Rectal smooth muscle tissue (tissue), 1 donor: Measurements from ENCODE around the gene RAB3C.

Source experiments
- H3K27ac ChIP-seq: one replicate; pipeline ENCODE4 v1.7.0; 2013; ENCODE audit warnings: low read depth, low read length, inconsistent platforms
- H3K27me3 ChIP-seq: one replicate; pipeline ENCODE4 v1.7.0; 2013; ENCODE audit warnings: low read length; ENCODE audit not compliant: control insufficient read depth, insufficient read depth
- H3K36me3 ChIP-seq: one replicate; pipeline ENCODE4 v1.7.0; 2013; ENCODE audit warnings: low read length; ENCODE audit not compliant: control insufficient read depth, insufficient read depth
- H3K4me1 ChIP-seq: one replicate; pipeline ENCODE4 v1.7.0; 2013; ENCODE audit warnings: low read length; ENCODE audit not compliant: control insufficient read depth, insufficient read depth
- H3K4me3 ChIP-seq: one replicate; pipeline ENCODE4 v1.7.0; 2013; ENCODE audit warnings: low read length
- H3K9ac ChIP-seq: one replicate; pipeline ENCODE4 v1.7.0; 2013; ENCODE audit warnings: low read length

The RAB3C gene

DNA sequence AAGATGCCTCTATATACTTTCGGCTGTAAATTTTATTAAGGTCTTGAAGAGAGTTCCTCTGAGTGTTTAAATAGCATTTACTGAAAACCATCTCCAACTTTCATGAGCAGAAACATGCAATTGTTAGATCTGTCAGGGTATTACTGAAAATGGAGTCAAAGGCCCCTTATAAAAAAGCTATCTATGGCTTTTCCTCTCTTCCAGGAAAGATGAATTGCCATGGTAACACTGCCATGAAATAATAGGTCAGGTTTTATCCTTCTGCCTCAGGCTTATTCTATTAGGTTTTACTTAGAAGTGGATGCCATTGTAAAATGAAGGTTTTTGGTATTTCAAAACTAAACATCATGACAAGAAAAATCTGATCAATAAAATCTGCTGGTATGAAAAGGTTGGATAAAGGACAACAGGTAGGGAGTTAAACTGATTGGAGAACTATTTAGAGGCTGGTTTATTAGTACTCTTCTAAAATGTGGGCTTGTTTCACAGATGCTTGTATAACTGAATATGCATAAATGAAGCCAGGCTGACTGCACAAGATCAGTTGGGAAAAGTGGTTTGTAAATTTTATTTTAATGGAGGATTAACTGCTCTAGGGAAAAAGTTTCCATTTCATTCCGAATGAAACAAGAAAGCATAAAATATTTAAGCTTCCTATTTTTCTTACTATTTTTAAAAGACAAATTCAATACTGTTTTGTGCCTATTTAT lies 135.5 kb downstream of the RAB3C start:
- no peak overlapping the region for H3K4me3 ChIP-seq
- H3K4me1 ChIP-seq: no peaks in the 10 kb centered on the region
- no peaks in the 10 kb centered on the region for H3K36me3 ChIP-seq
- no peak overlapping the region for H3K9ac ChIP-seq
- no peaks in the 10 kb centered on the region for H3K27me3 ChIP-seq
- H3K27ac ChIP-seq: no peak overlapping the region

DNA sequence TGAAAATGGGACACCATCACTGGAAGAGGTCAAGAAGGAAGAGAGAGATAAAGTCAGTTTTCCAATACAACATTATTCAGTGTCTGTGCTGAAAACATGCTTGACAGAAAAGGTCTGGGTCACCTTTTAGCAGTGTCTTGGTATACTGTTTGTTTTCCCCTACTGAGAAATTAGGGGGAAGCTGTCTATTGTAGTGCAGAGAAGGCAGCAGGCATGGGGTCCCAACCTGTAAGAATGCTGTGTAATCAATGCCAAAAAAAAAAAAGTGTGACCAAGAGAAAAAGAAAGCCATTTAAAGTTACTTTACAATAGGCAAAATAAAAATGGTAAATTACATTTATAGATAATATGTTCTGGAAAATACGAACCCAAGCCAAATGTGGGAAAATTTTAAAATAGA lies 139.3 kb downstream of the RAB3C start:
- H3K27ac ChIP-seq: no peak overlapping the region
- no peak overlapping the region for H3K4me3 ChIP-seq
- no peaks in the 10 kb centered on the region for H3K4me1 ChIP-seq

DNA sequence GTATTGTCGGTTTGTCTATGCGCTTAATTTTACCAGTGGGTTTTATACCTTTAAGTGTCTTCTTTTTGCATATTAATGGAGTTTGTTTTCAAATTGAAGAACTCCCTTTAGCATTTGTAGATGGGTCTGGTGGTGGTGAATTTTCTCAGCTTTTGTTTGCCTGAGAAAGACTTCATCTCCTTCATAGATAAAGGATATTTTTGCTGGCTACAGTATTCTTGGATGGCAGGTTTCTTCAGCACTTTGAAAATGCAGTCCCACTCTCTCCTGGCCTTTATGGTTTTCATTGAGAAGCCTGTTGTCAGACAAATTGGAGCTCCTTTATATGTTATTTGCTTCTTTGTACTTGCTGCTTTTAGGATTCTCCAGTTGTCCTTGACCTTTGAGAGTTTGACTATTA lies 142.1 kb downstream of the RAB3C start:
- no peak overlapping the region for H3K27ac ChIP-seq
- H3K9ac ChIP-seq: no peak overlapping the region
- H3K36me3 ChIP-seq: no peaks in the 10 kb centered on the region

More for the DNA sequence above, 139.3 kb downstream of the RAB3C start:
- Histone ChIP-seq H3K36me3 (no peaks in the 10 kb centered on the region), H3K9ac (no peak overlapping the region), H3K27me3 (no peaks in the 10 kb centered on the region)

DNA sequence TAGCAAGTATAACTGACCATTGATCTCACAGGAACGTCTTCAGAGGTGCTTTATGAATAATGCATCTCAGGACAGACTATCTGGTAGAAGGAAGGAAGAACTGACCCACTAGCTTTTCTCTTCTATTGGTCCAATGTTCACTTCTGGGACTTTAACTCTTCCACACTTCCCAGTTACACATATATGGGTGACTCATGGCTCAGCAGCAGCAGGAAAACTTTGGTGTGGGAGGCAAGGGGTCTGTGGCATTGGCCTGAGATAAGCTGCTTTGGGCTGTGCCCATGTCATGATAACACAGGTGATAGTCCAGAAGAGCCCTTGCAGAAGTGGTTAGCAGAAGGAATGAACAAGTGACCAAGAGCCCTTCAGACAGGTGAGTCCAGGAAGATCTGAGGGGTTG lies 148.8 kb downstream of the RAB3C start:
- H3K27ac ChIP-seq: no peak overlapping the region
- no peak overlapping the region for H3K9ac ChIP-seq
- no peaks in the 10 kb centered on the region for H3K27me3 ChIP-seq
- H3K36me3 ChIP-seq: no peaks in the 10 kb centered on the region
- no peak overlapping the region for H3K4me3 ChIP-seq
- no peaks in the 10 kb centered on the region for H3K4me1 ChIP-seq

More for the DNA sequence above, 142.1 kb downstream of the RAB3C start:
- Histone ChIP-seq H3K4me3 (no peak overlapping the region), H3K4me1 (no peaks in the 10 kb centered on the region), H3K27me3 (no peaks in the 10 kb centered on the region)

DNA sequence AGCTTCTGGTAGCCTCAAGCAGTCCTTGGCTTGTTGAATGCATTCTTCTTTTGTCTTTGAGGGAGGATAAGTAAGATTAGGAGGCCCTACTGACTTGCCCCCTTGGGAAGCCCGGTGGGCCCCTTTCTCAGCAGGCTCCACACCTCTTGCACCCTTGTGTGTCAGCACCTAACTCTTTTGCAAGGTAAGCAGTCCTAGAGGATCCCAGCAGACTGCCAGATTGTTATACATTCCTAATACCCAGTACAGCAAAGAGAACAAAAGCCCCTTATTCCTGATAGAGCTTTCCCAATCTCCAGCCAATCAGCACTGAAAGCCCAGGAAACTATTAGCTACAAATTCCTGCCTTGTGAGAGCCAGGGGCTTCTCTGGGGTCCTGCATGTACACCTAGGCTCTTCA lies 152.8 kb downstream of the RAB3C start:
- Histone ChIP-seq H3K4me1 (no peaks in the 10 kb centered on the region), H3K9ac (no peak overlapping the region), H3K4me3 (no peak overlapping the region), H3K27ac (no peak overlapping the region), H3K27me3 (no peaks in the 10 kb centered on the region), H3K36me3 (no peaks in the 10 kb centered on the region)

DNA sequence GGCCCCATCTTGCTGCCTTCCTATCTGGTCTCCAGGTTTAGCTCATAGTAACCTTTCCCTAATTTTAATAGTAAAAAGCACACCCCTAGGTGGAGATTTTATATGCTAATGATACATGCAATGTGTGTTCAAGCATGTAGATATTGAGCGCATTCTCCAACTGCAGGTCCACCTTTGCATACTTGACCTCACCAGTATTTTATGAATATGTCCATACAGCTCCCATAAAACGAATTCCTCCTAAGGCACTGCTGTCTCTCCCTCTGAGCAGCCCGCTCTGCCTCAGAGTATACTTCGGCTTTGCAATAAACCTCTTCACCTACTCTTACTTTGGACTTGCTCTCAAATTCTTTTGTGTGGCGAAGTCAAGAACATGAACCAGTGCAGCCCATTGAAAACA lies 153.3 kb downstream of the RAB3C start:
- Histone ChIP-seq H3K4me3 (no peak overlapping the region), H3K36me3 (no peaks in the 10 kb centered on the region), H3K27ac (no peak overlapping the region), H3K27me3 (no peaks in the 10 kb centered on the region), H3K9ac (no peak overlapping the region), H3K4me1 (no peaks in the 10 kb centered on the region)

DNA sequence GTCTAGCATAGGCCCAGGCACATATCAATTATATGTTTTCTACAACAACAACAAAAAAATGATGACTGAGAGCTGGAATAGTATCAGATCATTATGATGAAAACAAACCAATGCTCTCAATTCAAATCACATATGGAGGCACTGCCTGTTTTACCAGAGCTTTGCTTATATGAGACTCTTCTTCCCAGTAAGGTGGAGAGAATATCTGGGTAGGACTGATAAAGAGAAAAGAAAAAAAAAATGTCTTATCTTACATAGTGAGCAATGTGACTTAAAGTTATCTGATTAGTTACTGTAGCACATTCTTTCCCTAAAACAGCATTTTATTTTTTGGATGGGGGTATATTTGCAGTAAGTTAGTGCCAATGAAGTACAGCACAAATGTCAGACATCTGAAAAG lies 154.8 kb downstream of the RAB3C start:
- Histone ChIP-seq H3K9ac (no peak overlapping the region), H3K27ac (no peak overlapping the region), H3K36me3 (no peaks in the 10 kb centered on the region), H3K27me3 (no peaks in the 10 kb centered on the region), H3K4me1 (no peaks in the 10 kb centered on the region), H3K4me3 (no peak overlapping the region)

DNA sequence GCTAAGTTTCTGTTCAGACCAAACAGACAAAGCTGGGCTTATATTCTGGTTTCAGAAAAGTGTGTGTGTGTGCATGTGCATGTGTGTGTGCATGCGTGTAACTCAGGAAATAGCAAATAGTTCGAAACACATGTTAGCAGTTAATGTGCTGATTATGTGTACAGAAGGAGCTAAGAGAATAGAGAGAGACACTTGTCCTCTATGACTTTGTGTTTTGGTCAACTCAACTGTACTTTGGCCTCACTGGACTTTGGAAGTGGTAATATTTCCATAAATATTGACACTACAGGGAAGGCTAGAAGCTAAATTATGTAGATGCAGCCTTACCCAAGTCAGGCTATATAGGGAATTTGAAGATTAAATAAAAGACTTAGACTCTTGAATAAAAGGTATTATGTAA lies 155.5 kb downstream of the RAB3C start:
- Histone ChIP-seq H3K4me1 (no peaks in the 10 kb centered on the region), H3K36me3 (no peaks in the 10 kb centered on the region), H3K27ac (no peak overlapping the region), H3K4me3 (no peak overlapping the region), H3K9ac (no peak overlapping the region), H3K27me3 (no peaks in the 10 kb centered on the region)

DNA sequence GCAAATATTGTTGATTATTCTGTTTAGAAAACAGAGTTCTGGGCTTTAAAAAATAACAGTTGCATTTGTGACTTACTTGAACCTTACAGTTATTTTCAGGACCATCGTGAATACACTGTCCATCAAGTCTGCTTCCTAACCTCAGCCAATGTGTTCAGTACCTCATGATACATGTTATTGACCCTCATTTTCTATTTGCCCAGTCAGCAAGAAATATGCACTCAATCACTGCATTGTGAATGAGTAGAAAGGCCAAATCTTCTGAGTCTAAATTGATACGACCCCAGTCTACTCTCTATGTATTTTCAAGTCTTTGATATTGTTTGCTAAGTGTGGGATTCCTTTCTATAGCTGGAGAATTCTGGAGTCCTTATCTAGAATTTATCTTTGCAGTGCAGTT lies 156.2 kb downstream of the RAB3C start:
- Histone ChIP-seq H3K9ac (no peak overlapping the region), H3K27me3 (no peaks in the 10 kb centered on the region), H3K4me1 (no peaks in the 10 kb centered on the region), H3K4me3 (no peak overlapping the region), H3K36me3 (no peaks in the 10 kb centered on the region), H3K27ac (no peak overlapping the region)

DNA sequence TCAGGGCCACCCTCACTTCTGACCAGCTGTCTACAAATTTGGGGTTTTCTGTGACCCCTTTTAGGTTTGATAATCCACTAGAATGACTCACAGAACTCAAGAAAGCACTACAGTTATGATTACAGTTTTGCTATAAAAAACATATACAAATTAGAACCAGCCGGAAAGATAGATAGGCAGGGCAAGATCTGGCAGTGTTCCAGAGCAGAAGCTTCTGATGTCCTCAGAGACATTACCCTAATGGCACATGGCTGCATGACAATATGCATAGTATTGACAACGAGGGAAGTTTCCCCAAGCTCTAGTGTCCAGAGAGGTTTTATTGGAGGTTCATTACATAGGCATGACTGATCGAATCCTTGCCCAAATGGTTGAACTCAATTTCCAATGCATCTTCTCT lies 158.1 kb downstream of the RAB3C start:
- H3K27ac ChIP-seq: no peak overlapping the region
- H3K27me3 ChIP-seq: no peaks in the 10 kb centered on the region
- H3K4me3 ChIP-seq: no peak overlapping the region
- H3K36me3 ChIP-seq: no peaks in the 10 kb centered on the region
- no peak overlapping the region for H3K9ac ChIP-seq
- H3K4me1 ChIP-seq: no peaks in the 10 kb centered on the region

DNA sequence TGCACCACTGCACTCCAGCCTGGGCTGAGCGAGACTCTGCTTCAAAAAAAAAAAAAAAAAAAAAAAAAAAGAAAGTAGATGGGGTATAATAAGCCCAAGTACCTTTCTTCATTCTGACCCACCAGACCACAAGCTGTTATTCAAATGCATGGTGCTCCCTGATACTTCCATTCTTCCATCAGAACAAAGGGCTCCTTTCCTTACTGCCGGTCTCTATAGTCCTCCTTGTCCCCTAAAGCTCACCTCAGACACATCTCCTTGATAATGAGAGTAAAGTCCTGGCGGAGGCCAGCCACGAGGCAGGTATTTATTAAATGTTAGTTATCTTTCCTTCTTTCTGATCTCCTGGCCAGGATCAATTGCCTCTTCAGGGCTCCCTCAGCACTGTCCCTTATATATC lies 162.5 kb downstream of the RAB3C start:
- Histone ChIP-seq H3K4me1 (no peaks in the 10 kb centered on the region), H3K27me3 (no peaks in the 10 kb centered on the region), H3K9ac (no peak overlapping the region), H3K36me3 (no peaks in the 10 kb centered on the region), H3K27ac (no peak overlapping the region), H3K4me3 (no peak overlapping the region)

DNA sequence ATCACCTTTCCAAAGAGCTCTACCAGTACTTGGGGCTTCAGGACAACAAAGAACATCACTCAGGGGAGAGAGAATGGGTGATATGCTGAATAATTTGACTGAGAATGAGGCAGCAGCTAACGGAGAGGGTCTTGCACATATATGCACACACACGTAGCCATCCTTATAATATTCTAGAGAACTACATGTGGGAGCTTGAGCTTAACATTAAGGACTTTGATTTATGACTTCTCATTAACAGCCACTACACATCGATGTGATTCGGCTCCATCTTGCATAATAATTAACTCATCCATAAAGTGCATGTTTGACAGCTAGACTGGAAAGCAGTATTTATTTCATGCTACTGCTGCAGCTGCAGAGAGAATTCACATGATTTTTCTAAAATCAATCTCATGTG lies 163.4 kb downstream of the RAB3C start:
- no peaks in the 10 kb centered on the region for H3K27me3 ChIP-seq
- H3K4me3 ChIP-seq: no peak overlapping the region
- H3K9ac ChIP-seq: no peak overlapping the region
- H3K27ac ChIP-seq: no peak overlapping the region
- no peaks in the 10 kb centered on the region for H3K36me3 ChIP-seq
- no peaks in the 10 kb centered on the region for H3K4me1 ChIP-seq

DNA sequence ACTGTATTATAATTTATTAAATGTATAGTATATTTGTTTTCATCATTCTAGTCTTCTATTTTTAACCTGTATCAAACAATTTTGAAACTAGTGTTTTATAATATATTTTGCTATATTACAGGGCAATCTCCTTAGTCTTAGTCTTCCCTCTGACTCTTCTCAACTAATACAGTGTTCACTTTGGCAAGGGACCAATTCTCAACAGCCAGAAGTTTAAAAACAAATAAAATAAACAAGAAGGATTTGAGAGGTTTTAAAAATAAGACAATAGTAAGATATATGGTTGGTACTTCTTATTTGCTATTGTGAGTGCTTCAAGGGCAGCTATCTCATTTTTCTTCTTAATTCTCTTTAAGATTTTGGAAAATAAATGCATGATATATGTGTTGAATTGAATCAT lies 167.2 kb downstream of the RAB3C start:
- H3K27me3 ChIP-seq: no peaks in the 10 kb centered on the region
- no peaks in the 10 kb centered on the region for H3K4me1 ChIP-seq
- no peak overlapping the region for H3K9ac ChIP-seq
- no peaks in the 10 kb centered on the region for H3K36me3 ChIP-seq
- no peak overlapping the region for H3K27ac ChIP-seq
- H3K4me3 ChIP-seq: no peak overlapping the region
